22Rv1 (cell line): Measurements from ENCODE around the gene VARS1.

ENCODE experiments used
- ZFX ChIP-seq: fragments of 450-650 bp; IDR thresholded peaks from 2 replicates; pipeline ENCODE4 v1.6.1; 2017; ENCODE audit warnings: antibody characterized with exemption, borderline replicate concordance
- TF ChIP-seq, protein P1 (sequence below): fragments of 450-650 bp; IDR thresholded peaks from 2 replicates; pipeline ENCODE4 v1.5.1; 2017; ENCODE audit warnings: mild to moderate bottlenecking

- TF ChIP-seq, protein P1, sequence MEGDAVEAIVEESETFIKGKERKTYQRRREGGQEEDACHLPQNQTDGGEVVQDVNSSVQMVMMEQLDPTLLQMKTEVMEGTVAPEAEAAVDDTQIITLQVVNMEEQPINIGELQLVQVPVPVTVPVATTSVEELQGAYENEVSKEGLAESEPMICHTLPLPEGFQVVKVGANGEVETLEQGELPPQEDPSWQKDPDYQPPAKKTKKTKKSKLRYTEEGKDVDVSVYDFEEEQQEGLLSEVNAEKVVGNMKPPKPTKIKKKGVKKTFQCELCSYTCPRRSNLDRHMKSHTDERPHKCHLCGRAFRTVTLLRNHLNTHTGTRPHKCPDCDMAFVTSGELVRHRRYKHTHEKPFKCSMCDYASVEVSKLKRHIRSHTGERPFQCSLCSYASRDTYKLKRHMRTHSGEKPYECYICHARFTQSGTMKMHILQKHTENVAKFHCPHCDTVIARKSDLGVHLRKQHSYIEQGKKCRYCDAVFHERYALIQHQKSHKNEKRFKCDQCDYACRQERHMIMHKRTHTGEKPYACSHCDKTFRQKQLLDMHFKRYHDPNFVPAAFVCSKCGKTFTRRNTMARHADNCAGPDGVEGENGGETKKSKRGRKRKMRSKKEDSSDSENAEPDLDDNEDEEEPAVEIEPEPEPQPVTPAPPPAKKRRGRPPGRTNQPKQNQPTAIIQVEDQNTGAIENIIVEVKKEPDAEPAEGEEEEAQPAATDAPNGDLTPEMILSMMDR: no peak
- TF ChIP-seq ZFX: no peak
Observed at GRCh38 chr6:31762356-31762755, 33.2 kb downstream of the VARS1 start, which contains the start of gene SAPCD1.
